Neural progenitor cell (in vitro differentiated cells): Measurements from ENCODE around the gene PIK3R3.
"Not testable (repeated sequence)": the region's sequence is repeated elsewhere in the genome, so short reads cannot be mapped to it uniquely, and the experiment has no call there.

ENCODE experiments used
- EZH2 ChIP-seq: fragments of 200-600 bp; sonication (generic); IDR thresholded peaks from 2 replicates; pipeline ENCODE4 v1.6.1; 2017; ENCODE audit warnings: antibody characterized with exemption, mild to moderate bottlenecking, moderate library complexity
- EZH2phosphoT487 ChIP-seq: fragments of 200-600 bp; sonication (generic); IDR thresholded peaks from 2 replicates; pipeline ENCODE4 v1.6.1; 2017; ENCODE audit warnings: antibody characterized with exemption
- TF ChIP-seq, protein P1 (sequence below): fragments of 200-600 bp; sonication (generic); IDR thresholded peaks from 2 replicates; pipeline ENCODE4 v1.5.1; 2017; ENCODE audit warnings: antibody characterized with exemption, mild to moderate bottlenecking

DNA sequence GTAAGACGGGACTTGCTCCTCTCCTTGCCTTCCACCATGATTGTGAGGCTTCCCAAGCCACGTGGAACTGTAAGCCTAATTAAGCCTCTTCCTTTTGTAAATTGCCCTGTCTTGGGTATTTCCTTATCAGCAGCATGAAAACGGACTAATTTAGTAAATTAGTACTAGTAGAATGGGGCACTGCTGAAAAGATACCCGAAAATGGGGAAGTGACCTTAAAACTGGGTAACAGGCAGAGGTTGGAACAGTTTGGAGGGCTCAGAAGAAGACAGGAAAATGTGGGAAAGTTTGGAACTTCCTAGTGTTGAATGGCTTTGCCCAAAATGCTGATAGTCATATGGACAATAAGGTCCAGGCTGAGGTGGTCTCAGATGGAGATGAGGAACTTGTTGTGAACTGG lies 75.2 kb downstream of the PIK3R3 start:
- TF ChIP-seq, protein P1, sequence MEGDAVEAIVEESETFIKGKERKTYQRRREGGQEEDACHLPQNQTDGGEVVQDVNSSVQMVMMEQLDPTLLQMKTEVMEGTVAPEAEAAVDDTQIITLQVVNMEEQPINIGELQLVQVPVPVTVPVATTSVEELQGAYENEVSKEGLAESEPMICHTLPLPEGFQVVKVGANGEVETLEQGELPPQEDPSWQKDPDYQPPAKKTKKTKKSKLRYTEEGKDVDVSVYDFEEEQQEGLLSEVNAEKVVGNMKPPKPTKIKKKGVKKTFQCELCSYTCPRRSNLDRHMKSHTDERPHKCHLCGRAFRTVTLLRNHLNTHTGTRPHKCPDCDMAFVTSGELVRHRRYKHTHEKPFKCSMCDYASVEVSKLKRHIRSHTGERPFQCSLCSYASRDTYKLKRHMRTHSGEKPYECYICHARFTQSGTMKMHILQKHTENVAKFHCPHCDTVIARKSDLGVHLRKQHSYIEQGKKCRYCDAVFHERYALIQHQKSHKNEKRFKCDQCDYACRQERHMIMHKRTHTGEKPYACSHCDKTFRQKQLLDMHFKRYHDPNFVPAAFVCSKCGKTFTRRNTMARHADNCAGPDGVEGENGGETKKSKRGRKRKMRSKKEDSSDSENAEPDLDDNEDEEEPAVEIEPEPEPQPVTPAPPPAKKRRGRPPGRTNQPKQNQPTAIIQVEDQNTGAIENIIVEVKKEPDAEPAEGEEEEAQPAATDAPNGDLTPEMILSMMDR, result not testable (repeated sequence)
- not testable (repeated sequence) for TF ChIP-seq EZH2, EZH2phosphoT487
